OCI-LY3 (cell line): ENCODE results near the gene ADGRG4.

Experiments used
- EZH2phosphoT487 ChIP-seq: fragments of 200-600 bp; shearing (Covaris generic); IDR thresholded peaks from 2 replicates; pipeline ENCODE4 v1.6.1; 2018; ENCODE audit warnings: antibody characterized with exemption, mixed run types, low read depth
- TF ChIP-seq, protein P1 (sequence below): fragments of 200-600, 300-600 bp; sonication (generic); IDR thresholded peaks from 2 replicates; pipeline ENCODE4 v1.5.1; 2014; ENCODE audit warnings: antibody characterized with exemption, low read length, low read depth

GRCh38 chrX:136344320-136344719, 43.6 kb downstream of the ADGRG4 start:
- TF ChIP-seq, protein P1, sequence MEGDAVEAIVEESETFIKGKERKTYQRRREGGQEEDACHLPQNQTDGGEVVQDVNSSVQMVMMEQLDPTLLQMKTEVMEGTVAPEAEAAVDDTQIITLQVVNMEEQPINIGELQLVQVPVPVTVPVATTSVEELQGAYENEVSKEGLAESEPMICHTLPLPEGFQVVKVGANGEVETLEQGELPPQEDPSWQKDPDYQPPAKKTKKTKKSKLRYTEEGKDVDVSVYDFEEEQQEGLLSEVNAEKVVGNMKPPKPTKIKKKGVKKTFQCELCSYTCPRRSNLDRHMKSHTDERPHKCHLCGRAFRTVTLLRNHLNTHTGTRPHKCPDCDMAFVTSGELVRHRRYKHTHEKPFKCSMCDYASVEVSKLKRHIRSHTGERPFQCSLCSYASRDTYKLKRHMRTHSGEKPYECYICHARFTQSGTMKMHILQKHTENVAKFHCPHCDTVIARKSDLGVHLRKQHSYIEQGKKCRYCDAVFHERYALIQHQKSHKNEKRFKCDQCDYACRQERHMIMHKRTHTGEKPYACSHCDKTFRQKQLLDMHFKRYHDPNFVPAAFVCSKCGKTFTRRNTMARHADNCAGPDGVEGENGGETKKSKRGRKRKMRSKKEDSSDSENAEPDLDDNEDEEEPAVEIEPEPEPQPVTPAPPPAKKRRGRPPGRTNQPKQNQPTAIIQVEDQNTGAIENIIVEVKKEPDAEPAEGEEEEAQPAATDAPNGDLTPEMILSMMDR = no peak
- no peak for TF ChIP-seq EZH2phosphoT487
